SJSA1 (cell line): ENCODE results near the gene SCUBE3. TPM values are rescaled to one million over a fixed set of nuclear protein-coding genes. Genes with fewer than 3 reads are reported as not detected.

ENCODE experiments used
- DNase-seq, 2 experiments: peaks; one replicate each; pipeline ENCODE4 v3.0.0-alpha.2; 2015 to 2020; ENCODE audit warnings: low spot score in 2 of 2, low read depth in 1 of 2
- H3K27ac ChIP-seq: fragments of 250-450 bp; sonication (Bioruptor Pico); 2 replicates; pipeline ENCODE4 v1.5.1; 2020; ENCODE audit warnings: mild to moderate bottlenecking, moderate library complexity
- H3K27me3 ChIP-seq: fragments of 250-450 bp; sonication (Bioruptor Pico); replicated peaks from 2 replicates; pipeline ENCODE4 v1.5.1; 2020; ENCODE audit warnings: mild to moderate bottlenecking, moderate library complexity
- H3K36me3 ChIP-seq: fragments of 250-450 bp; sonication (Bioruptor Pico); 2 replicates; pipeline ENCODE4 v1.5.1; 2020; ENCODE audit warnings: mild to moderate bottlenecking
- H3K4me1 ChIP-seq: fragments of 250-450 bp; sonication (Bioruptor Pico); replicated peaks from 2 replicates; pipeline ENCODE4 v1.6.1; 2021; ENCODE audit warnings: mild to moderate bottlenecking
- H3K4me3 ChIP-seq: fragments of 250-450 bp; sonication (Bioruptor Pico); 2 replicates; pipeline ENCODE4 v1.5.1; 2020; ENCODE audit warnings: mild to moderate bottlenecking
- H3K9me3 ChIP-seq: fragments of 250-450 bp; sonication (Bioruptor Pico); replicated peaks from 2 replicates; pipeline ENCODE4 v1.5.1; 2020; ENCODE audit warnings: mild to moderate bottlenecking
- total RNA-seq: library from RNA; depleted of rRNA; stranded (reverse); fragments of >200 nt; shearing (Covaris generic); gene quantifications from 2 replicates; pipeline ENCODE4 v1.2.3, GENCODE V29; 2014

Gene SCUBE3
- total RNA-seq, 1 experiment from 2014 or later = 4.7 TPM

GRCh38 chr6:35242906-35243305, 29.1 kb downstream of the SCUBE3 start:
- no peak overlapping the region for H3K27ac ChIP-seq
- no peak for DNase-seq
- no peak overlapping the region for H3K4me3 ChIP-seq
- H3K4me1 ChIP-seq = no peaks in the 10 kb centered on the region
- peaks cover 27% of the 10 kb centered on the region for H3K36me3 ChIP-seq
- no peaks in the 10 kb centered on the region for H3K9me3 ChIP-seq
- H3K27me3 ChIP-seq = no peaks in the 10 kb centered on the region

GRCh38 chr6:35243386-35243958, 29.7 kb downstream of the SCUBE3 start:
- Histone ChIP-seq H3K4me1 (peaks cover 5% of the 10 kb centered on the region), H3K36me3 (peaks cover 27% of the 10 kb centered on the region), H3K27me3 (no peaks in the 10 kb centered on the region), H3K4me3 (no peak overlapping the region), H3K27ac (no peak overlapping the region), H3K9me3 (no peaks in the 10 kb centered on the region)
- DNase-seq = no peak

- no peak overlapping the region for H3K4me3 ChIP-seq
- peaks cover 25% of the 10 kb centered on the region for H3K36me3 ChIP-seq
- no peaks in the 10 kb centered on the region for H3K27me3 ChIP-seq
- no peak overlapping the region for H3K27ac ChIP-seq
- no peaks in the 10 kb centered on the region for H3K9me3 ChIP-seq
- no peak for DNase-seq
- peaks cover 5% of the 10 kb centered on the region for H3K4me1 ChIP-seq
These were observed 30.8 kb downstream of the SCUBE3 start for GRCh38 chr6:35244551-35244950.

GRCh38 chr6:35247642-35248231, 34.0 kb downstream of the SCUBE3 start:
- peaks cover 16% of the 10 kb centered on the region; the same call in 1 of the 2 replicates for H3K36me3 ChIP-seq
- peaks cover 5% of the 10 kb centered on the region for H3K4me1 ChIP-seq
- H3K27ac ChIP-seq = no peak overlapping the region
- DNase-seq = no peak
- no peaks in the 10 kb centered on the region for H3K27me3 ChIP-seq
- H3K4me3 ChIP-seq = no peak overlapping the region
- no peaks in the 10 kb centered on the region for H3K9me3 ChIP-seq

- H3K27me3 ChIP-seq = no peaks in the 10 kb centered on the region
These were observed 34.5 kb downstream of the SCUBE3 start for GRCh38 chr6:35248300-35248699.

GRCh38 chr6:35248965-35249364, 35.2 kb downstream of the SCUBE3 start:
- Histone ChIP-seq H3K4me3 (no peak overlapping the region), H3K27me3 (no peaks in the 10 kb centered on the region), H3K27ac (no peak overlapping the region), H3K36me3 (peaks cover 16% of the 10 kb centered on the region; the same call in 1 of the 2 replicates), H3K4me1 (peaks cover 5% of the 10 kb centered on the region), H3K9me3 (no peaks in the 10 kb centered on the region)
- DNase-seq = no peak

More at GRCh38 chr6:35248300-35248699, 34.5 kb downstream of the SCUBE3 start:
- no peak for DNase-seq
- no peak overlapping the region for H3K4me3 ChIP-seq
- peaks cover 5% of the 10 kb centered on the region for H3K4me1 ChIP-seq
- no peak overlapping the region for H3K27ac ChIP-seq
- H3K9me3 ChIP-seq = no peaks in the 10 kb centered on the region
- H3K36me3 ChIP-seq = peaks cover 16% of the 10 kb centered on the region; the same call in 1 of the 2 replicates

GRCh38 chr6:35251949-35252348, 38.2 kb downstream of the SCUBE3 start:
- Histone ChIP-seq H3K27ac (no peak overlapping the region), H3K27me3 (no peaks in the 10 kb centered on the region), H3K4me1 (peaks cover 5% of the 10 kb centered on the region), H3K4me3 (no peak overlapping the region), H3K36me3 (0 out of 2 replicates have a peak, but pooled peaks cover 2% of the 10 kb centered on the region), H3K9me3 (no peaks in the 10 kb centered on the region)
- DNase-seq = no peak

- Histone ChIP-seq H3K4me3 (no peak overlapping the region), H3K36me3 (0 out of 2 replicates have a peak, but pooled peaks cover 2% of the 10 kb centered on the region), H3K4me1 (peaks cover 5% of the 10 kb centered on the region), H3K9me3 (no peaks in the 10 kb centered on the region), H3K27ac (no peak overlapping the region), H3K27me3 (no peaks in the 10 kb centered on the region)
- DNase-seq = no peak
These were observed 39.5 kb downstream of the SCUBE3 start for GRCh38 chr6:35253249-35253648.

GRCh38 chr6:35258336-35258735, 44.6 kb downstream of the SCUBE3 start:
- Histone ChIP-seq H3K4me3 (peak overlapping the region; percentile 89), H3K9me3 (0 out of 2 replicates have a peak, but pooled peaks cover 2% of the 10 kb centered on the region), H3K27me3 (no peaks in the 10 kb centered on the region), H3K27ac (peak overlapping the region; percentile 85), H3K36me3 (0 out of 2 replicates have a peak, but pooled peaks cover 3% of the 10 kb centered on the region), H3K4me1 (peaks cover 11% of the 10 kb centered on the region)
- DNase-seq = no peak

GRCh38 chr6:35258858-35259193, 45.1 kb downstream of the SCUBE3 start:
- Histone ChIP-seq H3K4me1 (peaks cover 11% of the 10 kb centered on the region), H3K36me3 (0 out of 2 replicates have a peak, but pooled peaks cover 3% of the 10 kb centered on the region), H3K27ac (peak overlapping the region; percentile 85), H3K27me3 (no peaks in the 10 kb centered on the region), H3K9me3 (0 out of 2 replicates have a peak, but pooled peaks cover 2% of the 10 kb centered on the region), H3K4me3 (peak overlapping the region; percentile 89)
- DNase-seq = no peak

GRCh38 chr6:35259194-35259947, 45.6 kb downstream of the SCUBE3 start, which contains the start of gene ZNF76:
TSS of gene ZNF76 (plus strand) at chr6:35259735. CDS start at chr6:35281152, 21,417 bp downstream.
- peak within 1 kb of the TSS; percentile 89 for H3K4me3 ChIP-seq
- H3K27ac ChIP-seq = peak within 1 kb of the TSS; percentile 85
- H3K4me1 ChIP-seq = peaks cover 11% of the 10 kb centered on the region
- peak; percentile 97 to 99 for DNase-seq
- H3K9me3 ChIP-seq = 0 out of 2 replicates have a peak, but pooled peaks cover 2% of the 10 kb centered on the region
- H3K27me3 ChIP-seq = no peaks in the 10 kb centered on the region
- H3K36me3 ChIP-seq = 0 out of 2 replicates have a peak, but pooled peaks cover 3% of the 10 kb centered on the region

- Histone ChIP-seq H3K27ac (peak overlapping the region; percentile 85), H3K9me3 (0 out of 2 replicates have a peak, but pooled peaks cover 2% of the 10 kb centered on the region), H3K4me1 (peaks cover 11% of the 10 kb centered on the region), H3K27me3 (no peaks in the 10 kb centered on the region), H3K36me3 (0 out of 2 replicates have a peak, but pooled peaks cover 3% of the 10 kb centered on the region), H3K4me3 (peak overlapping the region; percentile 89)
- peak; percentile 25 to 67 for DNase-seq
These were observed 46.3 kb downstream of the SCUBE3 start for GRCh38 chr6:35259948-35260590.
